Ammon's horn (tissue), 1 donor: ENCODE data around the gene EPHA7.

Experiments
- DNase-seq: peaks from one replicate; pipeline ENCODE4 v3.0.0-alpha.2; 2016; ENCODE audit warnings: low spot score

The EPHA7 gene

DNA sequence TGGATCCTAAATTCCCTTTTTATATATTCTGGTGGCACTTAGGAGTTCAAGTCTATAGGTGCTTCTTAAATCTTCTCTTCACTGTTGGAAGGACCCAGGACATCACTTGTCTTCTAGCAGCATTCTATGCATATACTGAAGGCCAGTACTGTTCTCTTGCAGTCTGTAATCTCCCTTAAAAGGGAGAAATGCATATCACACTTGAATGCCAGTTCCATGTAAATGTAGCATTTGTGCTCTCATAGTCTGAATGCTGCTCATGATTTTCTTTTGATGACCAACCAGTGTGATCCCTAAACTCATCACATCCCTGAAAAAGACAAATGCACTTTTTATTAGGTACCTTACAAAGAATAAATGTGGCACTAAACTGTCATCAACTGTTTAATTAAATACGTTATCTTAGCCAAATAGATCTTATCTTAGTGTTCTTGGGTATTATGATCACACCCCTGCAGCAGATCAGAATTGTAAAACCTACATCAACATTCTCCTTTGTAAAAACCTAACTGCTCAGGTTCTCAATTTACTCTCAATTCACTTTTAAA lies 176.1 kb downstream of the EPHA7 start:
- no peak for DNase-seq

DNA sequence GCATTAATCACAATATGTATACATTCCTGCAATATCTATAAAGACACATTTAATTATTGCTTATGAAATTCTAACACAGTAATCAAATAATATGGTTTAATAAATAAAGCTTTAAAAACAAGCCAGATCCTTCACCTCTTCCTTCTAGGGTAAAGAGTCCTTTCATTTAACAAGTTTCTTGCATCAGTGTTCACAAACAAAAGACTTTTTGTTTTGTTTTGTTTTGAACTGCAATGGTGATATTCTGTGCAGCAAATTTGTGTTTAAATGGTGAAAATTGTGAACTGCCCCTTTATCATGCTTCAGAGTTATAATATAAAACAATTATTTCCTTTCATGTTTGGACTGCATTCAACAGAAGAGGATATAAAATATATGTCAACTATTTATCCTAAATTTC lies 177.3 kb downstream of the EPHA7 start:
- DNase-seq = no peak

DNA sequence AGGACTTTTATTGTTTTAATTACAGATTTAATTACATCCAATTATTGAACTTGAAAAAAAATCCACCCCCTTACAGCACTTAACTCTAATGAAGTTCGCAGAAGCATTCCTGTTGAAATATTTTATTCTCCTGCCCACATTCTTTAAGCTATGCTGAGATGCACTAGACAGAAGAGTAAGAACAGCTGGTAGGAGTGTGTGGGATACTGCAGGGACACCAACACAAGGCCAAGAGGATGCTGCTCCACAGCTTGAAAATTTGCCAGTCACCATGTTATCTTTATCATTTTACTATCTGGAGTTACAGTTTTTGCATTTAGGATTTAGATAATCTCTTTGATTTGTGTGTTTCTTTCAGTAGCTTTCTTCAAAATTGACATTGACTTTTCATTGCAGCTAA lies 180.7 kb downstream of the EPHA7 start:
- no peak for DNase-seq

DNA sequence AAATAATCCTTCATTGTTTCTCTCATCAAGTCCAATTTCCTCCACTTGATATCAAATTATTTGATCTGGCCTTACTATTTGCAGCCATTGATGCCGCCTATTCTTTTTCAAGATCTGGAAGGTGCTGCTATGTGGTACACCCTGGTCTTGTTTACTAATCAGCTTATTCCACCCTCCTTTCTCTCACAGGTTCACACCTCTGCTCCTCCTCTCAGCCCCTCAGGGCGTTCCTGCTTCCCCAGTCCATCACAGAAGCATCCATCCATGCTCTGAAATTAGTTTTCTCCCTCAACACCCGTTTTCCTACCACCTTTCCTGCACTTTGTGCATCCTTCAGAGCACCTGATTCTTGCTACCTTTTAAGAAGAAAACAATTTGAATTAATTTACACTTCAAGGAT lies 183.6 kb downstream of the EPHA7 start:
- DNase-seq = no peak

DNA sequence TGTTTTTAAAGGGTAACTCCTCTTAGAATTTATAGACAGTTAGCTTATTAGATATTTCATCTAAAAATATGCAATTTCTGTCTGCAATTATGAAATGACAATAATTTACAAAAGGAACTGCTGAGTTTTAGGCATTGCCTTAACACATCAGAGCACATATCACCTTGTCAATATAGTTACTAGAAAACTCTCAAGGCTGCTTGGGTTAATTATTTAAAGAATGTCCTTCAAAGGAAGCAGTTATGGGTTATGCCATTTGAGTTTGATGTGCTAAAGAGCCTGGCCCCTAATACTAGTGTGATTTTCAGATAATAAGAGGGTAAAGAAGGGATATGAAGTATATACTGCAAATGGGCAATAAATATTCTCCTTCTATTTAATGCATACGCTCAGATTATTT lies 192.5 kb downstream of the EPHA7 start:
- DNase-seq = no peak

DNA sequence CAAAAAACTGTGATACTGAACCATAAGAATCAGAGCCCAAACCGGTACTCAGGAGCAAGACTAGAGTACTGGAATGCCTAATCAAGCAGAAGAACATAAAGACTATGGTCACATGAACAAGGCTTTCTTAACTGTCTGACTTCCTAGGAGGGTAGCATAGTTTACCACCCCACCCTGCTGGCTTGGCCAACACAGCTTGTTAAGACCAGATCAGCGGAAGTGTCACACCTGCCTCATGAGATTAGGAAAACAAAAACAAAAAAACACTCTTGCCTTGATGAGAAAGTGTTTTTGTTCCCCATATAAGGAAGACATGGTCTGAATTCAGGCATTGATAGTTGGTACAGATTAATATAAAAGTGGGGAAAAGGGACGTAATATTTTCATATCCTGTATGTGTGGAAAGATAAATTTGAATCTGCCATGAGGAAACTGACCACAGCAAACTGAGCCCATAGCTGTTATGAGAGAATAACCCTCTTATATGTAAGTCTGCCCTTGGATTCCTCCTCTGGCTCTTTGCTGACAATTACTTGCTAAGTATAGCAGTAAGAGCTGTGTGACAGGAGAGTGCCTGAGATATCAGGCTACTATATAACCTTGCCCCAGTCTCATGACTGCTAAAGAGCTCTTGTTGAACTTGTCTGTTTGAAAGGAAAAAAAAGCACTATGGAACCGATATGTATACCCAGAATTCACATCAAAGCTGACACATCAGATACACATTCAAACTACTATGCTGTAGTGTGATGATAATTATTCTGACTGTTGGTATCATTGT lies 197.1 kb downstream of the EPHA7 start:
- no peak for DNase-seq

DNA sequence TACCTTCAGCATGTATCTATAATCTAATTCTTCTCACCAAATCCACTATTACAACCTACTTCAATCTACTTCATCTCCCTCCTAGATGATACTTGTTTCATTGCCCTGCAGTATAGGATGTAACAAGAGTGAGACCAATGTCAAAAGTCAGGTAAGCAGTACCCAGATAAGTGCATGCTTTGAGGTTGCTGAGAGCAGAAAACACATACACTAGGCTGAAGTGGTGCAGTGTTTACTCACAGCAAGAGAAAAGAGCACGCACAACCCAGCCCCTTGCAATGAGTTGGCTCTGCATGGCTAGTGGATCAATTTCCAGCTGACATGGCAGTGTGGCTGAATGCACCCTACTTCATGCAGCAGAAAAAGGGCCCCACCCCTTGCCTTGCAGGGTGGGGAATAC lies 199.9 kb downstream of the EPHA7 start:
- no peak for DNase-seq

DNA sequence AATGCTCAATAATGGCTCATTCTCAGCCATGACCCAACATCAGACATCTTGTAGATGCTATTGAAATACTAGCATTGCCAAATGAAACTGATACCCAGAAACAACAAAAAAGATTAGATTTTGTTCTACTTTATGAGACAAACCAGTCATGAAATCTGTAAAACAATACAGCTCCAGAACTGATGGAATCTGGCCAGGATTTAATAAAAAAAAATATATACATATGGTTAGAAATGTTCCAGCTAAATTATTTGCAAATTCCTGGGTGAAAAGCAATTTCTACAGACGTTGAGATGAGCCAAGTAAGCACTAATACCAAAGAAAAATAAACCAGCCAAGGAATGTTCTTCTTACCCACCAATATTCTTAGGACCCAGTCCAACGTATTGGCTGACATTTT lies 201.3 kb downstream of the EPHA7 start:
- no peak for DNase-seq

DNA sequence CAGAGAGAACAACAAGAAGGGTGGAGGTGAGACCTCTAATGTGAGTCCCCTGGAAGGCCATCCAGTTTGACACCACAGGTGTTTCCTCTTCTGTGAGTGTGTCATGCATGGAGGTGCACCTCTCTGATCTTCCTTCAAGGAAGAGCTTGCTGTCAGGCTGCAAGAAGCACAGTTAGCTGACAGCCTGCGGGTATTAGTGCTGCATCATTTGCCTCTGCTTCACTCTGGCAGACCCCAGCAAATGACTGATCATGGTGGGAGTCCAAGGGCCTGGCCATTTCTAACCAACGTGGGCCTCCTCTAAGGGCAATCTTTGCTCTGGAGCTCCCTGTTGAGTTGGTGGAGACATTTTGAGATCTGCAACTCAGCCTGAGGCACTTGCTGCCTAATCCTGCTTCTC lies 206.3 kb downstream of the EPHA7 start:
- DNase-seq = no peak

DNA sequence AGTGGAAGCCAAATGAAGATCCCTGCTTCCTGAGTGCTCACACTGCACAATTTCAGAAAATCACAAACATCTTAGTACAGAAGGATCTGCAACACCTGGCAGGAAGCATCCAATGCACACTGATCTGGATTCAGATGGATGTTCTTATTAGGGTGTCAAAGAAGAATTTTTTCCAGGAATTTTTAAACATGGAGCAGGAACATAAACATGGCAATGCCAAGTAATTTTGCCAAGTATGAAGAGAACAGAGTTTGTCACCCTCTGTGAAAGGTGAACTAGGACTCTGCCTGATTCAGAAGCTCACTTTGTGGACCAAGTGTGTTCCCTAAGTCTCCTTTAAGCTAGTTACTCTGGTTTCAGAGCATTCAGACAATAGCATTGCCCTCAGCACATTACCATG lies 208.5 kb downstream of the EPHA7 start:
- DNase-seq = no peak

DNA sequence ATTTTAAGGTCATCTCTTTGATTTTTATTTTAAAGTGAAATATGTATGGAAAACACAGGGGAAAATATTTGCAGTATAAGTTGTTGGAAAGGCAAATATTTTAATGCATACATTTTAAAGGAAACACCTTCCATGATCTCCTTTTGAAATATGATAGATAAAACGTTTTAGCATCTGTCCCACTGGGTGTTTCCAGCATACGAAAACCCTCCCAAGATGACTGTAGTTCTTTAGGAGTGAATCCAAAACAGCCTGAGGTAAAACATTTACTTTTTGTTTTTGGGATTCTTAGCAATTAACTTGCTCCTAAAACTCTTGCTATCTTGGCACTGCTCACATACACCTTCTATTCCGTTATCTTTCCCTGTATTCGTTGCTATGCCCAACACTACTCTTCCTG lies 210.0 kb downstream of the EPHA7 start:
- no peak for DNase-seq

DNA sequence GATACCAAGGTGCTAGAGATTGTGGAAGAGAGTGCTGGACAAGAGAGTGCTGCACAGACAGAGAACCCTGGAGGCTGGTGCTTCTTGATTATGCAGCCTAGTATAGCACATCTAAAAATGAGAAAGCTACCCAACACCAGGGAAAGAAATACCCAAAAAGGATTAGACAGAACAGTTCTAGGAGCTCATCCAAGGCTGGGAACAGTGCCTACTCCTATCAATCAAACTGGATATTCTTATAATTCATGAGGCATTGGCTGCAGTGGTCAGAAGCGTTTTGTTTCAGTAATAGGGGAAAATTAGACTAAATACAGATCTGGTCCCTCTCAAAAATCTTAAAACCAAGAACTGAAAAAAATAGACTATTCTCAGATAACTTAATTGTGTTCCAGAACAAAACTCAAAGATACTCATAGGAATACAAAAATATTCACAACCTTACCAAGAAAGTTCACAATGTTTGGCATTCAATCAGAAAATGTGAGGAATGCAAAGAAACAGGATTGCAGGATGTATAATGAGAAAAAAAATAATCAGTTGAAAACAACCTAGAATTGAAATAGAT lies 222.9 kb downstream of the EPHA7 start:
- DNase-seq = peak; percentile 16

DNA sequence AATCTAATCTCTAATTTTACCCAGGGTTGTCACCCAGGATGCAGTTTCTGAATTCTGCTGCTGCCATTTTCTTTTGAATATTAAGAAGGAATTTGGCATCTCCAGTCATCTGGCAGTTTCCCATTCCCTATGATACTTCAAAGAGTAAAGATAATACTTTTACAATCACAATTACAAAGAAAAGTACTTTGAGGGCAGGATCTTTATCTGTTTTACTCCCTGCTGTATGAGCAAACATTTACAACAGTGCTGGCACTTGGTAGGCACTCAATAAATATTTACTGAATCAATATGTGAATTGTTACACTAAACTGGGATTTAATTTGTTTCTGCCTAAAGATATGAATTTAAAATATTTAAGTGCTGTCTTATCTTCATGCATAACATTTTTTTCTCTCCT lies 224.9 kb downstream of the EPHA7 start:
- DNase-seq = no peak

DNA sequence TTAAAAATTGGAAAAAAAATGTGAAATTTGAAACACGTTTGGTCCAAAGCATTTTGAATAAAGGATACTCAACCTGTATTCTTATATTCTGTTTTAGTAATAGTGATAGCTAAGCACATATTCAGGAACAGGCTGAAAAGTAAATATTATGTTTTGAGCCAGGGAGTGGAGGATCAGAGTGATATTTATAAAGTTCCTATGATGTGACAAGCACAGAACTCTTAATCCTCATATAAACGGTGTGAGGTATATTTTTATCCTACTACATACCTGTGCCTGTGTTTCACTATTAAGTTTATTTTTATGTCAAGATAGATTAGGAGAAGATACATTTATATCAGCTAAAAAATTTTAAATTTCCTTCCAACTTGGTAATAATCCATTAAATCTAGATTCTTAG lies 225.5 kb downstream of the EPHA7 start:
- no peak for DNase-seq
